SU-DHL-6 (cell line): Measurements from ENCODE around the gene CBLN1.

Source experiments
- CTCF ChIP-seq: fragments of 200-600 bp; sonication (generic); IDR thresholded peaks from one replicate; pipeline ENCODE4 v1.5.1; 2017; ENCODE audit warnings: antibody characterized with exemption, mild to moderate bottlenecking, low read length, moderate library complexity; ENCODE audit not compliant: insufficient read depth, poor library complexity, severe bottlenecking
- EZH2phosphoT487 ChIP-seq: fragments of 200-600 bp; sonication (generic), shearing (Covaris generic); conservative IDR thresholded peaks from 2 replicates; pipeline ENCODE4 v1.6.1; 2018; ENCODE audit warnings: mild to moderate bottlenecking, antibody characterized with exemption, low read length, moderate library complexity, mixed read lengths

DNA sequence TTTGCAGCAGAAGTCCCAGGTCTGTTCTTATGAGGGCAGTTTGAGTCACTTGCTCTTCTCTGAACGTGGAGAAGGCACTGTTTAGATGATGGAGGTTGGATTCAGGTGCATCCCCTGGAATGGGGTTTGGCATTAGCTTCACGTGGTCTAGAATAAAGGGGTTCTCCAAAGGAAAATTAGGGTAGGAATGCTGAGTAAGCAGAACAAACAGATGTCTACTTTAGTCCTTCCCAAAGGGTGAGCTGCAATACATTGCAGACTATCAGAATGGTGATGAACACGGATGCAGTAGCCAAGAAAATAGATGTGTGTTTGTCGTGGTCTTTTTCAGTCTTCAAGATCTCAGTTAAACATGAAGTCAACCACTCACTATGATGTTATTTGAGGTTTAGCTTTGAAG lies 3.3 kb upstream of the CBLN1 start:
- TF ChIP-seq CTCF (no peak), EZH2phosphoT487 (no peak)
